Left lung (tissue), 10 donors: ENCODE data around the gene ACAP1. TPM values are rescaled to one million over a fixed set of nuclear protein-coding genes. Genes with fewer than 3 reads are reported as not detected.
A peak's percentile ranks its signal among the peaks of the same experiment; 100 is the strongest.
"Not testable (repeated sequence)": the region's sequence is repeated elsewhere in the genome, so short reads cannot be mapped to it uniquely, and the experiment has no call there.

ENCODE experiments used
- ATAC-seq: fragments of 200-7000 bp; cut with Tn5 transposase; one replicate; pipeline ENCODE4 v1.9.1; 2020; ENCODE audit warnings: moderate library complexity
- DNase-seq, 4 donors: peaks; one replicate each; pipeline ENCODE4 v3.0.0-alpha.2; 2013 to 2020
- H3K27ac ChIP-seq, 2 donors: fragments of 200-600 bp; sonication (generic) in 1 of 2; one replicate each; pipeline versions ENCODE4 v1.5.0 to v1.8.0; 2020 to 2021
- H3K27me3 ChIP-seq, 2 donors: fragments of 200-600 bp; sonication (generic) in 1 of 2; one replicate each; pipeline versions ENCODE4 v1.5.0 to v1.8.0; 2020 to 2021
- H3K36me3 ChIP-seq, 2 donors: fragments of 200-600 bp; sonication (generic) in 1 of 2; one replicate each; pipeline versions ENCODE4 v1.5.0 to v1.8.0; 2020 to 2021
- H3K4me1 ChIP-seq, 2 donors: fragments of 200-600 bp; one replicate each; pipeline ENCODE4 v1.8.0; 2021
- H3K4me3 ChIP-seq, 2 donors: fragments of 200-600 bp; sonication (generic) in 1 of 2; one replicate each; pipeline versions ENCODE4 v1.5.0 to v1.8.0; 2020 to 2021; ENCODE audit warnings: mild to moderate bottlenecking in 1 of 2
- H3K9me3 ChIP-seq, 2 donors: fragments of 200-600 bp; sonication (generic) in 1 of 2; one replicate each; pipeline versions ENCODE4 v1.5.0 to v1.8.0; 2020 to 2021
- CTCF ChIP-seq, 2 donors: fragments of 200-600 bp; sonication (generic) in 1 of 2; IDR thresholded peaks; one replicate each; pipeline versions ENCODE4 v1.5.0 to v1.8.0; 2021; ENCODE audit warnings: antibody characterized with exemption in 2 of 2
- intact Hi-C, 2 donors: fragments of 100-400 bp; cut with DNase I; formaldehyde crosslinking; loops; one replicate each; pipeline versions ENCODE4 v1.11.2 to v1.14.2; 2022
- polyA plus RNA-seq, 6 donors: library from polyadenylated mRNA; unstranded; fragments of 120-200 nt; gene quantifications; one replicate each; pipeline ENCODE4 v1.2.1, GENCODE V29; 2013; ENCODE audit not compliant: insufficient read length in 6 of 6
- total RNA-seq, 2 donors: library from RNA; stranded (reverse); fragmentation: NEBNext Ultra II Directional; extraction: Animal tissue kit (Norgen Biotek cat#: 25700); gene quantifications; one replicate each; pipeline ENCODE4 v1.2.1, GENCODE V29; 2021
- donor health status: DM: no; HTN: yes; CAD: no.
- donor health status: DM: no; HTN: no; CAD: no.

ACAP1 gene
- total and polyA plus RNA-seq, 8 donors, result 6.7 to 51.4 (median 9.2) TPM

- ATAC-seq (no peak), DNase-seq (peak in 1 of 4 donors; percentile 31)
- H3K4me3 ChIP-seq, result no peak overlapping the region
- H3K27ac ChIP-seq, result no peak overlapping the region
- peaks cover 3 to 38% of the 10 kb centered on the region in 2 donors for H3K4me1 ChIP-seq
- no peak for TF ChIP-seq CTCF (IDR thresholded peaks at IDR 0.05)
- H3K9me3 ChIP-seq, result no peaks in the 10 kb centered on the region
- H3K36me3 ChIP-seq, result no peaks in the 10 kb centered on the region
- peaks cover 0 to 25% of the 10 kb centered on the region in 2 donors for H3K27me3 ChIP-seq
- intact Hi-C loops, result no loop called here
Measured at GRCh38 chr17:7334938-7335538, 1.3 kb upstream of the ACAP1 start.

GRCh38 chr17:7335765-7336164 lies 564 bp upstream of the ACAP1 start:
- Histone ChIP-seq H3K27ac (peak overlapping the region in 1 of 2 donors; percentile 66), H3K4me3 (peak overlapping the region in 1 of 2 donors; percentile 47), H3K4me1 (peaks cover 0 to 36% of the 10 kb centered on the region in 2 donors), H3K27me3 (peaks cover 0 to 29% of the 10 kb centered on the region in 2 donors)
- intact Hi-C loops, ATAC-seq, DNase-seq, H3K9me3 ChIP-seq, H3K36me3 ChIP-seq: not testable (repeated sequence)

- H3K4me1 ChIP-seq, result peaks cover 0 to 29% of the 10 kb centered on the region in 2 donors
- H3K4me3 ChIP-seq, result peak overlapping the region in 1 of 2 donors; percentile 47
- H3K9me3 ChIP-seq, DNase-seq, intact Hi-C loops, ATAC-seq: not testable (repeated sequence)
- peaks cover 0 to 20% of the 10 kb centered on the region in 2 donors for H3K36me3 ChIP-seq
- H3K27ac ChIP-seq, result peak overlapping the region in 1 of 2 donors; percentile 66
- H3K27me3 ChIP-seq, result peaks cover 0 to 48% of the 10 kb centered on the region in 2 donors
Measured at GRCh38 chr17:7337600-7337999, 1.3 kb downstream of the ACAP1 start.

- ATAC-seq, result no peak
- no peak overlapping the region for H3K4me3 ChIP-seq
- peaks cover 0 to 29% of the 10 kb centered on the region in 2 donors for H3K4me1 ChIP-seq
- no peak for TF ChIP-seq CTCF (IDR thresholded peaks at IDR 0.05)
- intact Hi-C loops, result no loop called here
- H3K9me3 ChIP-seq, result no peaks in the 10 kb centered on the region
- peaks cover 0 to 39% of the 10 kb centered on the region in 2 donors for H3K36me3 ChIP-seq
- H3K27ac ChIP-seq, result no peak overlapping the region
- DNase-seq, result no peak
- H3K27me3 ChIP-seq, result peaks cover 0 to 57% of the 10 kb centered on the region in 2 donors
Measured at GRCh38 chr17:7340179-7340578, 3.9 kb downstream of the ACAP1 start.

- H3K27ac ChIP-seq, result no peak overlapping the region
- H3K36me3 ChIP-seq, result peaks cover 0 to 47% of the 10 kb centered on the region in 2 donors
- DNase-seq (no peak), ATAC-seq (no peak)
- intact Hi-C loops, result no loop called here
- peaks cover 0 to 47% of the 10 kb centered on the region in 2 donors for H3K27me3 ChIP-seq
- peaks cover 0 to 22% of the 10 kb centered on the region in 2 donors for H3K4me1 ChIP-seq
- no peak overlapping the region for H3K4me3 ChIP-seq
- TF ChIP-seq CTCF (IDR thresholded peaks at IDR 0.05), result no peak
- H3K9me3 ChIP-seq, result no peaks in the 10 kb centered on the region
Measured at GRCh38 chr17:7341842-7342241, 5.5 kb downstream of the ACAP1 start.

GRCh38 chr17:7343250-7343649 lies 6.9 kb downstream of the ACAP1 start:
- Histone ChIP-seq H3K4me1 (peaks cover 0 to 16% of the 10 kb centered on the region in 2 donors), H3K36me3 (peaks cover 0 to 61% of the 10 kb centered on the region in 2 donors), H3K9me3 (no peaks in the 10 kb centered on the region), H3K27ac (no peak overlapping the region), H3K27me3 (peaks cover 0 to 44% of the 10 kb centered on the region in 2 donors), H3K4me3 (no peak overlapping the region)
- TF ChIP-seq CTCF (IDR thresholded peaks at IDR 0.05), result no peak
- DNase-seq (no peak), ATAC-seq (no peak)
- intact Hi-C loops, result no loop called here
